Nephron progenitor cell (in vitro differentiated cells): ENCODE data around the gene C1orf50.

ENCODE experiments used
- DNase-seq: peaks from one replicate; pipeline ENCODE4 v3.0.0; 2021
- H3K27ac Mint-ChIP-seq: 2 replicates; pipeline ENCODE4 v1.8.0; 2021; ENCODE audit warnings: mild to moderate bottlenecking, moderate library complexity, mixed read lengths
- H3K27me3 Mint-ChIP-seq: 2 replicates; pipeline ENCODE4 v1.8.0; 2021; ENCODE audit warnings: mild to moderate bottlenecking, low read depth, mixed read lengths; ENCODE audit not compliant: poor library complexity
- H3K36me3 Mint-ChIP-seq: 2 replicates; pipeline ENCODE4 v1.8.0; 2021; ENCODE audit warnings: low read depth, mixed read lengths
- H3K4me1 Mint-ChIP-seq: 2 replicates; pipeline ENCODE4 v1.8.0; 2021; ENCODE audit warnings: mixed read lengths
- H3K4me3 Mint-ChIP-seq: 2 replicates; pipeline ENCODE4 v1.8.0; 2021; ENCODE audit warnings: mild to moderate bottlenecking, moderate library complexity, mixed read lengths
- H3K9me3 Mint-ChIP-seq: 2 replicates; pipeline ENCODE4 v1.8.0; 2021; ENCODE audit warnings: mild to moderate bottlenecking, moderate library complexity, mixed read lengths
- CTCF ChIP-seq: fragments of 200-600 bp; sonication (generic); IDR thresholded peaks from 2 replicates; pipeline ENCODE4 v1.5.0; 2021; ENCODE audit warnings: antibody characterized with exemption

C1orf50 gene

GRCh38 chr1:42820813-42821212 lies 53.8 kb downstream of the C1orf50 start:
- Mint-ChIP-seq H3K4me3 (no peak overlapping the region), H3K9me3 (no peaks in the 10 kb centered on the region), H3K4me1 (peaks cover 28% of the 10 kb centered on the region), H3K36me3 (peaks cover 5% of the 10 kb centered on the region), H3K27me3 (no peaks in the 10 kb centered on the region), H3K27ac (no peak overlapping the region)
- no peak for DNase-seq
- TF ChIP-seq CTCF = no peak

GRCh38 chr1:42821690-42822089 lies 54.6 kb downstream of the C1orf50 start:
- no peak overlapping the region for H3K4me3 Mint-ChIP-seq
- peaks cover 20% of the 10 kb centered on the region for H3K4me1 Mint-ChIP-seq
- no peak for TF ChIP-seq CTCF
- no peak for DNase-seq
- no peak overlapping the region for H3K27ac Mint-ChIP-seq
- H3K36me3 Mint-ChIP-seq = no peaks in the 10 kb centered on the region
- no peaks in the 10 kb centered on the region for H3K27me3 Mint-ChIP-seq
- no peaks in the 10 kb centered on the region for H3K9me3 Mint-ChIP-seq

GRCh38 chr1:42822800-42823392 lies 55.8 kb downstream of the C1orf50 start:
- no peak for DNase-seq
- H3K27me3 Mint-ChIP-seq = no peaks in the 10 kb centered on the region
- H3K4me1 Mint-ChIP-seq = peaks cover 20% of the 10 kb centered on the region
- no peaks in the 10 kb centered on the region for H3K36me3 Mint-ChIP-seq
- no peak overlapping the region for H3K27ac Mint-ChIP-seq
- H3K9me3 Mint-ChIP-seq = no peaks in the 10 kb centered on the region
- no peak for TF ChIP-seq CTCF
- no peak overlapping the region for H3K4me3 Mint-ChIP-seq

DNA sequence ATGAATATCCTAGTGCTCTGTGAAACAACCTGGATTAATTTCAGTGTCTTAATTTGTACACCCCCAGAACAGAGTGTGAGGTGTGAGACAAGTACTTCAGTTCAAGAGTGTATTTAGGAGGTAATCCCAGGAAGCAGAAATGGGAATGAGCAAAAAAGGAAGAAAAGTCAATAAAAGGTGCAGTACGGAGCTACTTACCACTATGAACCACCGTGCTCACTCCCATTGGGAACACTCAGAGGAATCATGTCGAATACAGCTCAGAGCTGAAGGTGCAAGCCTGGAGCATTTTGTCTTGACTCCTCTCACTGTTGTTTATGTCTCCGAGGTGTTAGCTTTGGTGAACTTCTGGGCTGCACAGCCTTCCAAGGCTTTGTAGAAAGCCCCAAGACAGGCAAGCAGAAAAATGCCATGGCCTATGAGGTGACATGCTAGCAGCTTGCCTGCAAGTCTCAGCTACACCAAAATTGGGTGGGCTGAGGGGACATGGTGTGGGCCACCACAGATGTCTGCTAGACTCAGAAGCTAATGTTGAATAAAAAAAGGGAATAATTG lies 57.5 kb downstream of the C1orf50 start:
- Mint-ChIP-seq H3K9me3 (no peaks in the 10 kb centered on the region), H3K27me3 (no peaks in the 10 kb centered on the region), H3K36me3 (no peaks in the 10 kb centered on the region), H3K4me3 (no peak overlapping the region), H3K4me1 (peaks cover 20% of the 10 kb centered on the region), H3K27ac (no peak overlapping the region)
- TF ChIP-seq CTCF = no peak
- no peak for DNase-seq

DNA sequence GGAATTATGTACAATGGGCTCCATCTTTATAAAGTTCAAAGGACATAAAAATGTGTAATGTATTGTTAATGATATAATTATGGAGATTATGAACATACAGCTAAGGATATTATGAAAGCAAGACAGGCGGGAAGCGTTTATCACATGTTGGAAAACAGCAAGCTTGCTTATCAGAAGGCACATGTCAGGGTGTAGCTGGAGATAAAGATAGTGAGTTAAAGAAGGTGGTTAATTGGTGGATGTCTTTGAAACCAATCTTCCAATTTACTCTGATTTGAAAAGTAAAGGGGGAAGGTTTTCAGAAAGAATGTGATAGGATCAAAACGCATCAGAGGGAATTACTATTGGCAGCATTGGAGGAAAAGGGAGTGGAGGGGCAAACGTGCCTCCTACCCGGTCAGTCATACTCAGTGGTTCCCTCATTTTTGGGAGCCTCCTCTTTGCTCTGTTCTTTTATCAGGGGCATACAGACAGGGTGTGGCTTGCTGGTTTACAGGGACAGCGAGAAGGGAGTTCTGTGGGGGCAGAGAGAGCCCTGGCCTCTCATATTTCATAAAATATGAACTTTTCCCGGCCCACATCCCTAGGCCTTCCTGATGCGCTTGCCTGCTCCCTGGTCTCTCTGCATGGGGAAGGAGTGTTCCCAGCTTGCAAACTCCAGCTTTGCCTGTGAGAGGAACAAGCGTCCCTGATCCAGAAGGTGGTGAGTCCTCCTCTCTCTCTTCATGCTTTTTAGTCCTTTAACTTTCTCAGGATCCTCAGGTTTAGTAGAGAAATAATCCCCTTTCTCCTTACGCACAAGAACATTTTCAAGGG lies 58.2 kb downstream of the C1orf50 start:
- Mint-ChIP-seq H3K27me3 (no peaks in the 10 kb centered on the region), H3K9me3 (no peaks in the 10 kb centered on the region), H3K27ac (no peak overlapping the region), H3K36me3 (no peaks in the 10 kb centered on the region), H3K4me1 (peaks cover 20% of the 10 kb centered on the region), H3K4me3 (no peak overlapping the region)
- TF ChIP-seq CTCF = no peak
- no peak for DNase-seq
